NCI-H1436 treated with DMSO at 0.1 percent for 48 hours (cell line): Measurements from ENCODE around the gene FREM1.

Experiments
- DNase-seq: peaks from one replicate; lab custom pipeline; 2025; lab: John Stamatoyannopoulos, UW

Gene FREM1

DNA sequence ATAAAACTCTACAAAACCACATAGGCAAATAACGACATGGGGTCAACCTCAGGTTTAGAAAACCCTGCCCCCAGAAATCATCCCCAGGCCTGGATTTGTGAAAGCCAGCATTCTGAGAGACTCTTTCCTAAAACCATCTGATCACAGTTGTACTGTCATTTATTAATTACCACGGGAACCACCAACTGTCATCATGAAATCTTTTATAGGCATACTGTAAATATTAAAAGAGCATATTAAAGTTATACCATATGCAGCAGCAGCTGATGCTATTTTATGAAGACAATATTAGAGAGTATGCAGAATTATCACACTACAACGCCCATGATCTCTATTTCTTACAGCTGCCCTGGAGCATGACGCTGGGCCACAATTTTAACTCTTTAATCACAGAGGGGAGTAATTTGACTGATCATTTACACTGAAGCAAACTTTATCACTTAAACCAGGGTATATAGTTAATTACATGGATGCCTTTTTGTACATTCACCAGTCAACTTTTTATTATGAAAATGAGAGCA, 208.0 kb downstream of the FREM1 start:
- DNase-seq: no peak

DNA sequence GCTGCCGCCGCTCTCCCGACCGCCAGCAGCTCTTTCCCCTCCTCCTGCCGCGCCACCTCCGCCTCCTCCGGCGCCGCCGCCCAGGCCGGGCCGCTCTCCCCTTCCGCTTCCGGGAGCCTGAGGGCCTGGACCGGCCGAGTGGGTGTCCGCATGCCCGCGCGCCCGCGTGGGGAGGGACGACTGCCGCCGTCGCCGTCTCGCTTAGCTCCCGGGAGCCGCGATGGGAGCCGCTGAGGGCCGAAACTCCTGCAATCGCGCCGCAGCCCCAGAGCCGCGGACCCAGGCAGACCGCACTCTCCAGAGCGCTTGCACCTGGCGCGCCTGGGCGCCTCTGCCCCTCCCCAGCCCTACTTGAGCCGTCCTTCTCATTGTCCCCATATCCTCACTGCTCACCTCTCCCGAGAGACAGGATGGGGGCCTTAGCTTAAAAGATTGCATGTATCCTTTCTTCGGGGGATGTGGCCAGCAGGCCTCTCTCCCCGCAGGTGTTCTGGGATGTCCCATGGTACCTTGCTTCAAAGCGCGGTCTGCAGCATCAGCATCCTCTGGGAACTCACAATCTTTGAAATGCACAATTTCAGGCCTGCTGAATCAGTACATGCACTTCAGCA, 216.9 kb downstream of the FREM1 start, which contains the start of gene ZDHHC21:
ZDHHC21 (minus strand) TSS at position 182 of the 611 bp plus-strand sequence. CDS start 19,092 bp downstream, outside the sequence.
- DNase-seq: no peak

DNA sequence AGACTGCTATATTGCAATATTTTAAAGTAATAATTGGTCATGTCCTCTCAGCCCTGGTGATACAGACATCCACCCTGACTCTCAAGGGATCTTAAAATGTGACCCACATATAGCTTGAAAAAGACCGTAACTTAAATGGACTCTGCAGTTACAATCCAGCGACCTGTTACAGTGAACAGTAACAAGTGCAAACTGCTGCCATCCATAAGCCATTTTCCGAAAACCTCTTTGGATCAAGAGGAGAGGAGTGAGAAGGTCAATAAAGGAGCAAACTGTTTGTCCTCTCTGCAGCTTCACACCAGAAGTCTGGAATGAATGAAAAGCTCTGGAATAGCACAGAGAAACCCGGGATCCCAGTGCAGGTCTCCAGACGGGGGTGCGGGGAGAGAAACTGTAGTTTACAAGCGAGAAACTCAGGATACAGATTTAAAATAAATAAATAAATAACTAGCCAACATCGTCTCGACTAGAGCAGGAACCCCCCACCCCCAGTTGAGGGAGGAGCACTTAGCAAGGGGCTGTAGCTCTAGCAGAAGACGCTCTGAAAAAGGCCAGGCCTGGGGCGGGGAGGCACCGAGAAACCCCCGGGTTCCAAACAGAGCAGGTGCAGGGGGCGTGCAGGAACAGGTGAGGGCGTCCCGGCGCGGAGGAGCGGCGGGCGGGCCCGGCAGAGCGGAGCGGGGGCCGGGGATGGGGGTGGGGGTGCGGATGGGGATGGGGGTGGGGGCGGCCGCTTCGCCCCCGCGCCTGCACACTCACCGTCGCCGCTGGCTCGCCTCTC, 217.6 kb downstream of the FREM1 start:
- DNase-seq: no peak

GRCh38 chr9:14690948-14691730, 219.1 kb downstream of the FREM1 start:
- DNase-seq: no peak

- no peak for DNase-seq
These were observed 223.0 kb downstream of the FREM1 start for GRCh38 chr9:14687042-14687719.

DNA sequence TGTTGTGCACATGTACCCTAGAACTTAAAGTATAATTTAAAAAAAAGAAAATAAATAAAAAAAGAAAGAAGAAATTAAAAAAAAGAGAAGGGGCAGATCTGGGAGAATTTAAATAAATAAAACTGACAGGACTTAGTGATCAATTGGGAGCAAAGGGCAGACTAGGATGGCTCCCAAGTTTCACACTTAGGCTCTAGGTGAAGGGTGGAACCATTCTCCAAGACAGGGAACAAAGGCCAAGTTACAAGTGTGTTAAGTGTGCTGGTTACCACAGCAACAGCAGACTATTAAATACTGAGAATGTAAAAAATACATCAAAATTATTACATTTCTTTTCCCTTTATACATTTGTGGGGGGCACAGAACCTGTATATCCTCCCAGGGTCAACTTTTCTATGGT, 224.1 kb downstream of the FREM1 start:
- no peak for DNase-seq
